DOHH2 (cell line): Measurements from ENCODE around the gene CETN1.
A peak's percentile ranks its signal among the peaks of the same experiment; 100 is the strongest.

Experiments used
- H3F3A ChIP-seq: fragments of 200-600 bp; sonication (generic), shearing (Covaris generic); 2 replicates; pipeline ENCODE4 v1.6.0; 2016; ENCODE audit warnings: antibody characterized with exemption, mild to moderate bottlenecking; ENCODE audit not compliant: control insufficient read depth, insufficient read depth
- H3K27ac ChIP-seq: fragments of 200-600 bp; sonication (generic); 2 replicates; pipeline ENCODE4 v1.5.1; 2014; ENCODE audit warnings: low read depth, mild to moderate bottlenecking, low read length, moderate library complexity
- H3K27me3 ChIP-seq: fragments of 200-600 bp; sonication (generic); 2 replicates; pipeline ENCODE4 v1.6.1; 2014; ENCODE audit warnings: mild to moderate bottlenecking, low read length, mixed read lengths; ENCODE audit not compliant: control insufficient read depth
- H3K36me3 ChIP-seq: fragments of 200-600 bp; sonication (generic); 2 replicates; pipeline ENCODE4 v1.6.1; 2014; ENCODE audit warnings: mild to moderate bottlenecking, low read length, moderate library complexity, mixed read lengths; ENCODE audit not compliant: control insufficient read depth
- H3K4me1 ChIP-seq: fragments of 200-600 bp; sonication (generic); 2 replicates; pipeline ENCODE4 v1.6.1; 2014; ENCODE audit warnings: mild to moderate bottlenecking, low read length, mixed read lengths; ENCODE audit not compliant: control insufficient read depth
- H3K4me2 ChIP-seq: fragments of 200-600 bp; sonication (generic); 2 replicates; pipeline ENCODE4 v1.6.0; 2014; ENCODE audit warnings: mild to moderate bottlenecking, low read length, moderate library complexity
- H3K4me3 ChIP-seq: fragments of 200-600 bp; sonication (generic); 2 replicates; pipeline ENCODE4 v1.5.1; 2014; ENCODE audit warnings: mild to moderate bottlenecking, low read length, mixed read lengths
- H3K79me2 ChIP-seq: fragments of 200-600 bp; sonication (generic); 2 replicates; pipeline ENCODE4 v1.6.1; 2014; ENCODE audit warnings: mild to moderate bottlenecking, low read length, mixed read lengths; ENCODE audit not compliant: control insufficient read depth
- H3K9me2 ChIP-seq: fragments of 200-600 bp; sonication (generic); replicated peaks from 2 replicates; pipeline ENCODE4 v1.6.1; 2014; ENCODE audit warnings: mild to moderate bottlenecking, low read length, mixed read lengths; ENCODE audit not compliant: control insufficient read depth
- H3K9me3 ChIP-seq: fragments of 200-600 bp; sonication (generic); 2 replicates; pipeline ENCODE4 v1.6.1; 2014; ENCODE audit warnings: antibody characterized with exemption, low read length, mixed read lengths; ENCODE audit not compliant: control insufficient read depth, insufficient read depth
- H4K20me1 ChIP-seq: fragments of 200-600 bp; sonication (generic); 2 replicates; pipeline ENCODE4 v1.6.0; 2014; ENCODE audit warnings: low read depth, mild to moderate bottlenecking, antibody characterized with exemption, low read length, moderate library complexity; ENCODE audit not compliant: control insufficient read depth, insufficient read depth
- CTCF ChIP-seq: fragments of 200-600 bp; sonication (generic); IDR thresholded peaks from one replicate; pipeline ENCODE4 v1.5.1; 2014; ENCODE audit warnings: antibody characterized with exemption, mild to moderate bottlenecking, low read depth, low read length; ENCODE audit not compliant: poor library complexity, severe bottlenecking
- EZH2phosphoT487 ChIP-seq: fragments of 200-600 bp; sonication (generic); IDR thresholded peaks from 2 replicates; pipeline ENCODE4 v1.6.1; 2017; ENCODE audit warnings: borderline replicate concordance, mild to moderate bottlenecking, antibody characterized with exemption, low read length, moderate library complexity, mixed read lengths

The CETN1 gene

GRCh38 chr18:616380-616995 lies 36.3 kb downstream of the CETN1 start:
- Histone ChIP-seq H4K20me1 (no peaks in the 10 kb centered on the region), H3K4me2 (no peak overlapping the region), H3K79me2 (no peaks in the 10 kb centered on the region), H3K9me3 (no peaks in the 10 kb centered on the region), H3F3A (no peaks in the 10 kb centered on the region), H3K9me2 (no peaks in the 10 kb centered on the region), H3K4me3 (no peak overlapping the region), H3K36me3 (no peaks in the 10 kb centered on the region), H3K4me1 (no peaks in the 10 kb centered on the region), H3K27me3 (peaks cover 8% of the 10 kb centered on the region), H3K27ac (no peak overlapping the region)
- peak; percentile 60 for TF ChIP-seq CTCF
- no peak for TF ChIP-seq EZH2phosphoT487

- Histone ChIP-seq H3K79me2 (no peaks in the 10 kb centered on the region), H4K20me1 (no peaks in the 10 kb centered on the region), H3K4me3 (no peak overlapping the region), H3K9me3 (no peaks in the 10 kb centered on the region), H3K27me3 (peaks cover 8% of the 10 kb centered on the region), H3K9me2 (no peaks in the 10 kb centered on the region), H3K4me2 (no peak overlapping the region), H3K4me1 (no peaks in the 10 kb centered on the region), H3K36me3 (no peaks in the 10 kb centered on the region), H3K27ac (no peak overlapping the region), H3F3A (no peaks in the 10 kb centered on the region)
- no peak for TF ChIP-seq CTCF
- no peak for TF ChIP-seq EZH2phosphoT487
Observed at GRCh38 chr18:617970-618504, 37.9 kb downstream of the CETN1 start.

GRCh38 chr18:618618-619017 lies 38.4 kb downstream of the CETN1 start:
- Histone ChIP-seq H3K4me3 (no peak overlapping the region), H3K4me2 (no peak overlapping the region), H3F3A (no peaks in the 10 kb centered on the region), H3K79me2 (no peaks in the 10 kb centered on the region), H3K36me3 (no peaks in the 10 kb centered on the region), H3K27me3 (peaks cover 8% of the 10 kb centered on the region), H3K9me3 (no peaks in the 10 kb centered on the region), H3K9me2 (no peaks in the 10 kb centered on the region), H3K4me1 (no peaks in the 10 kb centered on the region), H3K27ac (no peak overlapping the region), H4K20me1 (no peaks in the 10 kb centered on the region)
- TF ChIP-seq CTCF (no peak), EZH2phosphoT487 (no peak)
